Right lobe of liver (tissue), 6 donors: ENCODE results near the gene UNC13D. TPM values are rescaled to one million over a fixed set of nuclear protein-coding genes. Genes with fewer than 3 reads are reported as not detected.

Experiments
- ATAC-seq, 4 donors: fragments of 200-7000 bp; cut with Tn5 transposase; one replicate each; pipeline ENCODE4 v1.9.1; 2020; ENCODE audit warnings: mild to moderate bottlenecking in 4 of 4, moderate library complexity in 4 of 4
- DNase-seq, 3 donors: peaks; one replicate each; pipeline ENCODE4 v3.0.0-alpha.2; 2020
- H3K27ac ChIP-seq, 3 donors: fragments of 200-600 bp; one replicate each; pipeline ENCODE4 v1.8.0; 2022
- H3K27me3 ChIP-seq, 2 donors: fragments of 200-600 bp; one replicate each; pipeline ENCODE4 v1.8.0; 2022
- H3K36me3 ChIP-seq, 4 donors: fragments of 200-600 bp; sonication (generic) in 1 of 4; one replicate each; pipeline versions ENCODE4 v1.5.1 to v1.8.0; 2017 to 2022; ENCODE audit warnings: control low read depth in 1 of 4
- H3K4me1 ChIP-seq, 4 donors: fragments of 200-600 bp; sonication (generic) in 1 of 4; one replicate each; pipeline versions ENCODE4 v1.5.1 to v1.8.0; 2017 to 2022; ENCODE audit warnings: control low read depth in 1 of 4
- H3K4me3 ChIP-seq, 3 donors: fragments of 200-600 bp; one replicate each; pipeline ENCODE4 v1.8.0; 2022
- H3K9me3 ChIP-seq, 4 donors: fragments of 200-600 bp; sonication (generic) in 1 of 4; one replicate each; pipeline versions ENCODE4 v1.5.1 to v1.8.0; 2017 to 2022; ENCODE audit warnings: control low read depth in 1 of 4
- CTCF ChIP-seq, 4 donors: fragments of 200-600 bp in 3 of 4; fragments of 450-650 bp in 1 of 4; IDR thresholded peaks; one replicate each; pipeline versions ENCODE4 v1.5.1 to v1.8.0; 2016 to 2022; ENCODE audit warnings: antibody characterized with exemption in 4 of 4, mild to moderate bottlenecking in 2 of 4
- POLR2A ChIP-seq: fragments of 450-650 bp; IDR thresholded peaks from one replicate; pipeline ENCODE4 v1.6.1; 2017; ENCODE audit warnings: antibody characterized with exemption, mild to moderate bottlenecking
- WGBS: methylation state at CpG from one replicate; pipeline ENCODE4 v1.1.6; 2018; ENCODE audit warnings: low coverage, low lambda C conversion rate; ENCODE audit not compliant: insufficient coverage; ENCODE audit errors: missing lambda C conversion rate; 5-methylcytosine and 5-hydroxymethylcytosine counted together
- intact Hi-C, 2 donors: fragments of 100-400 bp; cut with DNase I; formaldehyde crosslinking; loops; one replicate each; pipeline versions ENCODE4 v1.11.2 to v1.14.1; 2022
- total RNA-seq, 6 experiments: library from RNA; depleted of rRNA in 2 of 6; stranded (reverse); fragments of >200 nt in 2 of 6; fragmentation: NEBNext Ultra II Directional in 3 of 6; extraction: Animal tissue kit (Norgen Biotek cat#: 25700) in 3 of 6; gene quantifications; one replicate each; pipeline versions ENCODE4 v1.1.0 to v1.2.4, GENCODE V29; 2016 to 2023
- donor health status: DM: no; HTN: yes; CAD: no.
- donor health status: DM: no; HTN: no; CAD: no.
- donor health status: DM: no; HTN: no; CAD: no.
- donor health status: DM: no; HTN: yes; CAD: no.
- donor health status: DM: no; HTN: yes; CAD: no.

Gene UNC13D
- total RNA-seq, 6 experiments from 2014 or later: 3.4 to 12.5 (median 10.7) TPM

GRCh38 chr17:75821552-75821951 lies 22.7 kb downstream of the UNC13D start:
- TF ChIP-seq CTCF (IDR thresholded peaks at IDR 0.05): no peak
- no peak for TF ChIP-seq POLR2A
- peaks cover 0 to 10% (median 0%) of the 10 kb centered on the region in 4 donors for H3K4me1 ChIP-seq
- 93% methylated on average over 6 of the region's 7 CpGs for WGBS
- H3K36me3 ChIP-seq: peaks cover 0 to 44% (median 15%) of the 10 kb centered on the region in 4 donors
- peak in 1 of 3 donors; percentile 44 for DNase-seq
- H3K27me3 ChIP-seq: no peaks in the 10 kb centered on the region
- no peaks in the 10 kb centered on the region for H3K9me3 ChIP-seq
- no peak for ATAC-seq
- no peak overlapping the region for H3K27ac ChIP-seq
- intact Hi-C loops: loop anchor here in 1 of 2 donors (10.0 kb wide), 1 partner anchor 67 kb away; no protein-coding TSS in a partner anchor
- H3K4me3 ChIP-seq: no peak overlapping the region

DNA sequence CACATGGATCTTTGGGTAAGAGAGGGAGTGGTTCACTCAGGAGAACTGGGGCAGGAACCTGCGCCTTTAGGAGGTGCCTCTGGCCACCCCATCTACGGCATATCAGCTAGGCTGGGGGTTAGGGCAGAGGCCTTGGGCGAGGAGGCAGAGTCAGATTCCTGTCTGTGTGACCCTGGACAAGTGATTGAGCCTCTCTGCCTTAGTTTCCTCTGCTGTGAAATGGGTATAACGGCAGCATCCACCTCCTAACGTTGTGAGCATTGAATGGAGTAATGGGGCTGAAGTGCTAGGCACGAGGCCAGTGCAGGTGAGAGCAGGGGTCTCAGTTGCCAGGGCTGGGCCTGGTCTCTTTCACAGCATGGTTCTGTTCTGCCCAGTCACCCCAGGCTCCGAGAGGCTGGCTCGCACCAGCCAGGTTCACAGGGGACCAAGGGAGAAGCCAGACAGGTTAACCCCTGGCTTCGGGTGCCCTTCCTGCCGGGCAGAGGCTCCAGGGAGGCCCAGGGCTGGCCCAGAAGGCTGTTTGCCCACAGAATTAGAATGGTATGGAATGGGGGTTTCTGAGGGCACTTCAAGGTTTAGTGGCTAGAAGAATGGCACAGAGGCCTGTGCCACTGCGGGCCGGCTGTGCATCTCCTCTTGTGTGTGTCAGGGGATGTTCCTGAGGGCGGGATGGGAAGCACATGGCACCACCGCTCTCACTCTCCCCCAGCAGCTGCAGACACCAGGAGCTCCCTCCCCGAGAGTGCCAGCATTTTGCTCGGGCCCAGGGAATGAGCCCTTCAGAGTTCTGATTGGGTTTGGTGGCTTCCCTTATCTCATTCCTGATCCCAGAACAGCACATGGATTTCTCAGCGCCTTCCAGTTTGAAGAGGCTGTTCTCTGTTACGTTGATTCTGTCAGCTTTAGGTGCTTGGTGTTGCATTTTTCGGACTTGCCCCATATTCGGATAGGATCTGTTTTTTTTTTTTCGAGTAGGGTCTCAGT lies 23.8 kb downstream of the UNC13D start:
- intact Hi-C loops: loop anchor here in 1 of 2 donors (10.0 kb wide), 1 partner anchor 66 kb away; no protein-coding TSS in a partner anchor
- WGBS: 70% methylated on average over 2 of the region's 21 CpGs
- no peak for DNase-seq

DNA sequence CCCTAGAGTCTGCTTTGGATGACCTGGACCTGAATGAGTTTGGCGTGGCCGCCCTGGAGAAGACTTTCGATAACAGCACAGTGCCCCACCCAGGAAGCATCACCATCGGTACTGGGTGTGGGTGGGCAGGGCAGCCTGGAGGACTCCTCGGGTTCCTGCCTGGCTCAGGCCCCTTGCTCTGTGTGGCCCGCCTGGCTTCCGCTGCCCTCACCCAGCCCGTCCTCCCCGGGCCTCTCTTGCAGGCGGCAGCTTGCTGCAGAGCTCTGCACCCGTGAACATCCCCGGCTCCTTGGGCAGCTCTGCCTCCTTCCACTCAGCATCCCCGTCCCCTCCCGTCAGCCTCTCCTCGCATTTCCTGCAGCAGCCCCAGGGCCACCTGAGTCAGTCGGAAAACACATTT lies 24.5 kb downstream of the UNC13D start:
- peak in 1 of 3 donors; percentile 43 for DNase-seq
- no peak for ATAC-seq

More for the DNA sequence above, 23.8 kb downstream of the UNC13D start:
- ATAC-seq: no peak
- no peak overlapping the region for H3K27ac ChIP-seq
- peaks cover 0 to 44% (median 15%) of the 10 kb centered on the region in 4 donors for H3K36me3 ChIP-seq
- no peak overlapping the region for H3K4me3 ChIP-seq
- peaks cover 0 to 10% (median 0%) of the 10 kb centered on the region in 4 donors for H3K4me1 ChIP-seq
- no peaks in the 10 kb centered on the region for H3K9me3 ChIP-seq
- TF ChIP-seq POLR2A: no peak
- no peak for TF ChIP-seq CTCF (IDR thresholded peaks at IDR 0.05)
- H3K27me3 ChIP-seq: no peaks in the 10 kb centered on the region

DNA sequence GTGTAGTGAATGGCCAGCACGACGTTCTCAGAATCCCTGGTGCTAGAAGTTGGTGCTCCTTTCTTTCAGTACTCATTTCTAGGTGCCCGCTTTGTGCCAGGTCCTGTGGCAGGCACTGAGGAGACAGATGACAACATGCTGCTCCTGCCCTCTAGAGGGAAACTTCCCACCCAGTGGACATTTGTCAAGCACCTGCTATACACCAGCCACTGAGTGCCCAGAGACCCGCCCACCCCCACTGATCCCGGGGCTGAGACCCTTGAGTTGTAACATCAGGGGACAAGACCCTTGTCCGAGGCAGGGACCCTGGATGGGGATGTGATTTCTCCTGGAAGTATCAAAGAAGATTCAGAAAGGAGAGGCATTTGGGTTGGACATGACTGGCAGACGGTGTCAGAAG lies 25.1 kb downstream of the UNC13D start:
- 87% methylated on average over 4 of the region's 7 CpGs for WGBS
- intact Hi-C loops: no loop called here
- H3K36me3 ChIP-seq: peaks cover 0 to 40% (median 15%) of the 10 kb centered on the region in 4 donors

More for the DNA sequence above, 24.5 kb downstream of the UNC13D start:
- H3K27me3 ChIP-seq: no peaks in the 10 kb centered on the region
- H3K9me3 ChIP-seq: no peaks in the 10 kb centered on the region
- no peak overlapping the region for H3K27ac ChIP-seq
- peaks cover 0 to 44% (median 15%) of the 10 kb centered on the region in 4 donors for H3K36me3 ChIP-seq
- WGBS: 97% methylated on average over 9 of the region's 16 CpGs
- no peak overlapping the region for H3K4me3 ChIP-seq
- H3K4me1 ChIP-seq: peaks cover 0 to 10% (median 0%) of the 10 kb centered on the region in 4 donors
- intact Hi-C loops: loop anchor here in 1 of 2 donors (10.0 kb wide), 1 partner anchor 65 kb away; no protein-coding TSS in a partner anchor
- no peak for TF ChIP-seq CTCF (IDR thresholded peaks at IDR 0.05)
- TF ChIP-seq POLR2A: no peak

More for the DNA sequence above, 25.1 kb downstream of the UNC13D start:
- DNase-seq (peak in 1 of 3 donors; percentile 49), ATAC-seq (peak in 2 of 4 donors; percentile 34 to 43)
- TF ChIP-seq CTCF (IDR thresholded peaks at IDR 0.05) (peak in 1 of 4 donors; percentile 18), POLR2A (no peak)
- Histone ChIP-seq H3K27ac (no peak overlapping the region), H3K4me1 (peaks cover 0 to 10% (median 0%) of the 10 kb centered on the region in 4 donors), H3K27me3 (no peaks in the 10 kb centered on the region), H3K4me3 (no peak overlapping the region), H3K9me3 (no peaks in the 10 kb centered on the region)
